Osteocyte (in vitro differentiated cells): Measurements from ENCODE around the gene SEC61B. TPM values are rescaled to one million over a fixed set of nuclear protein-coding genes. Genes with fewer than 3 reads are reported as not detected.
"Not testable (repeated sequence)": the region's sequence is repeated elsewhere in the genome, so short reads cannot be mapped to it uniquely, and the experiment has no call there.

Source experiments
- DNase-seq: peaks from one replicate; pipeline ENCODE4 v3.0.0; 2021; ENCODE audit warnings: mixed read lengths; ENCODE audit not compliant: unreplicated experiment; ENCODE audit errors: extremely low spot score
- H3K27ac Mint-ChIP-seq: one replicate; pipeline ENCODE4 v1.8.0; 2021; ENCODE audit warnings: mild to moderate bottlenecking, mixed read lengths; ENCODE audit not compliant: unreplicated experiment
- H3K27me3 Mint-ChIP-seq: one replicate; pipeline ENCODE4 v1.8.0; 2021; ENCODE audit warnings: mixed read lengths; ENCODE audit not compliant: unreplicated experiment
- H3K36me3 Mint-ChIP-seq: one replicate; pipeline ENCODE4 v1.8.0; 2021; ENCODE audit warnings: mixed read lengths; ENCODE audit not compliant: unreplicated experiment
- H3K4me1 Mint-ChIP-seq: one replicate; pipeline ENCODE4 v1.8.0; 2021; ENCODE audit warnings: mixed read lengths; ENCODE audit not compliant: unreplicated experiment
- H3K4me3 Mint-ChIP-seq: one replicate; pipeline ENCODE4 v1.8.0; 2021; ENCODE audit warnings: mild to moderate bottlenecking, moderate library complexity, mixed read lengths; ENCODE audit not compliant: unreplicated experiment
- H3K9me3 Mint-ChIP-seq: one replicate; pipeline ENCODE4 v1.8.0; 2021; ENCODE audit warnings: mixed read lengths; ENCODE audit not compliant: unreplicated experiment
- CTCF ChIP-seq: fragments of 200-600 bp; sonication (generic); IDR thresholded peaks from 2 replicates; pipeline ENCODE4 v1.5.0; 2021; ENCODE audit warnings: antibody characterized with exemption, mild to moderate bottlenecking, moderate library complexity
- total RNA-seq: library from RNA; stranded (reverse); gene quantifications from 2 replicates; pipeline ENCODE4 v1.2.1, GENCODE V29; 2021

SEC61B gene
- total RNA-seq, 1 donor from 2014 or later = 148 TPM

GRCh38 chr9:99235926-99236634 is 14.0 kb downstream of the SEC61B start:
- Mint-ChIP-seq H3K27me3 (no peaks in the 10 kb centered on the region), H3K27ac (no peak overlapping the region), H3K36me3 (peaks cover 29% of the 10 kb centered on the region), H3K4me3 (no peak overlapping the region), H3K9me3 (no peaks in the 10 kb centered on the region), H3K4me1 (no peaks in the 10 kb centered on the region)
- TF ChIP-seq CTCF = no peak
- DNase-seq = no peak

DNA sequence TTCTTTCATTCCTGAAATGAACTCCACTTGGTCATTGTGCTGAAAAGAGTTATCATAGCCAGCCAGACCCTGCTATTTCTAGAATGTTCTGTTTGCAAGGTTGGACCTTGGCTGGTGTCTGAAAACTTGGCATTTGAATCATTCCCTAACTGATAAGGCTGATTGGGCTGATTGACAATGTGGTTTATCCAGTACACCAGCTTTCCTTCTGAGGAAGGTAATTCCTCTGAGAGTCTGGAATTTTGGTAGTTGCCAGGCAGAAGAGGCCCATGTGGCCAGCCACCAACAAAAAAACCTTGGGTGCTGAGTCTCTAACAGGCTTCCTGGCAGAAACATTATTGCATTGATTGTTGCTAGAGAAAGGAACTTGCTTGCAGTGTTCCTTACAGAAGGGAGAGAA is 15.3 kb downstream of the SEC61B start:
- H3K27me3 Mint-ChIP-seq = no peaks in the 10 kb centered on the region
- no peak overlapping the region for H3K4me3 Mint-ChIP-seq
- DNase-seq = no peak
- H3K9me3 Mint-ChIP-seq = no peaks in the 10 kb centered on the region
- no peak for TF ChIP-seq CTCF
- peaks cover 24% of the 10 kb centered on the region for H3K36me3 Mint-ChIP-seq
- no peak overlapping the region for H3K27ac Mint-ChIP-seq
- H3K4me1 Mint-ChIP-seq = no peaks in the 10 kb centered on the region

GRCh38 chr9:99237849-99238248 is 15.8 kb downstream of the SEC61B start:
- not testable (repeated sequence) for H3K27ac Mint-ChIP-seq

DNA sequence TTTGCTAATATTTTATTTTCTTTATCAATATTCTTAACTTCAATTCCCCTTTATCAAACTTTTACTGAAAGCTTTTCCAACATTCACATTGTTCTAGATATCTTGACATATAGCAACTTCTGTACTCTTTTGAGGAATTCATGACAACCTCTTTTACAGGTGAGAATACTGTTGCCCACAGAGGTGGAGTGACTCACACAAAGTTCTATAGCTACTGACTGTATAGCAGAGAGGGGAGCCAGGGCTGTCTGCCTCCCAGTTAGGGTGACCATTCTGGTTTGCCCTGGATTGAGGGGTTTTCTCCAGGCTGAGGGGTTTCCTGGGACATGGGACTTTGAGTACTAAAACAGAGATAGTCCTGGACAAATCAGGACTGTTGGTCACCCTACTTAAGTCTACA is 16.2 kb downstream of the SEC61B start:
- no peak for TF ChIP-seq CTCF
- DNase-seq = no peak
- no peak overlapping the region for H3K4me3 Mint-ChIP-seq
- H3K9me3 Mint-ChIP-seq = no peaks in the 10 kb centered on the region
- H3K27me3 Mint-ChIP-seq = no peaks in the 10 kb centered on the region
- no peak overlapping the region for H3K27ac Mint-ChIP-seq
- no peaks in the 10 kb centered on the region for H3K4me1 Mint-ChIP-seq
- peaks cover 23% of the 10 kb centered on the region for H3K36me3 Mint-ChIP-seq

More at GRCh38 chr9:99237849-99238248, 15.8 kb downstream of the SEC61B start:
- not testable (repeated sequence) for H3K4me3 Mint-ChIP-seq, H3K27me3 Mint-ChIP-seq, H3K9me3 Mint-ChIP-seq, DNase-seq, H3K4me1 Mint-ChIP-seq
- H3K36me3 Mint-ChIP-seq = peaks cover 26% of the 10 kb centered on the region

DNA sequence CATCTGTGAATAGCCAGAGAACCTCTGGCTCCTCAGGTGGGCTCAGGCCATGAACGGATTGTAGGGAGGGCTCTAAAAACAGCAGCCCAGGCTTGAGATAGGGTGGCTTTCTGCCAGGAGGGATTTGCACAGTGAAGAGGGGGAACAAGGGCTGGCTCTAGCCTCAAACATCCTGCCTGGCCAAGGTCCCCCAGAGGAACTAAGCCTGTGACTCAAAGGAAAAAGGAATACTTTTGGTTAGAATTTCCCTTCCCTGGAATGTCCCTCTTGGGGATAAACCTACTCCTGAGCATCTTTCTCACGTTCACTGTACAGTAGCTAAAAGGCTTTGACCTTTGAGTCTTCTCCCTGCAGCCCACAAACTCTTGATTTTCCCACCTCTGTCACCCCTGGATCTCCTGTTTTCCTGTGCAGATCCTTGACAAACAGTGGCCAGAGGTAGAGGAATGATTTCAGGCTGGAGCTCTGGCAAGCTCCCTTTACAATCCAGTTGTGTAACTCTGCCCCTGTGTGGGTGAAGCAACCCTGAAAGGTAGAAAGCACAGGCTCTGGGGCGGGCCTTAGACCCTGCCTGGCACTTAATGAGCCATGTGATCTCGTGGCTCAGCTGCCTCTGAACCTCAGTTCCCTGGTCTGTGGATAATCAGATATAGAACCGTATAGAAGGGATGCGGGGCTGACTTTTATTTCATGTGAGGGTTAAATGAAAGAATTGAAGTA is 17.4 kb downstream of the SEC61B start:
- DNase-seq = no peak
- Mint-ChIP-seq H3K4me3 (no peak overlapping the region), H3K9me3 (no peaks in the 10 kb centered on the region), H3K27me3 (no peaks in the 10 kb centered on the region), H3K4me1 (no peaks in the 10 kb centered on the region), H3K27ac (peak overlapping the region; percentile 18), H3K36me3 (peaks cover 18% of the 10 kb centered on the region)
- no peak for TF ChIP-seq CTCF
